Activated naive CD4-positive, alpha-beta T cell (primary cell): ENCODE data around the gene KLF9.
"Not testable (repeated sequence)": the region's sequence is repeated elsewhere in the genome, so short reads cannot be mapped to it uniquely, and the experiment has no call there.

Experiments used
- DNase-seq, 4 experiments: peaks; one replicate each; lab custom pipeline; 2025; lab: John Stamatoyannopoulos, UW

KLF9 gene

DNA sequence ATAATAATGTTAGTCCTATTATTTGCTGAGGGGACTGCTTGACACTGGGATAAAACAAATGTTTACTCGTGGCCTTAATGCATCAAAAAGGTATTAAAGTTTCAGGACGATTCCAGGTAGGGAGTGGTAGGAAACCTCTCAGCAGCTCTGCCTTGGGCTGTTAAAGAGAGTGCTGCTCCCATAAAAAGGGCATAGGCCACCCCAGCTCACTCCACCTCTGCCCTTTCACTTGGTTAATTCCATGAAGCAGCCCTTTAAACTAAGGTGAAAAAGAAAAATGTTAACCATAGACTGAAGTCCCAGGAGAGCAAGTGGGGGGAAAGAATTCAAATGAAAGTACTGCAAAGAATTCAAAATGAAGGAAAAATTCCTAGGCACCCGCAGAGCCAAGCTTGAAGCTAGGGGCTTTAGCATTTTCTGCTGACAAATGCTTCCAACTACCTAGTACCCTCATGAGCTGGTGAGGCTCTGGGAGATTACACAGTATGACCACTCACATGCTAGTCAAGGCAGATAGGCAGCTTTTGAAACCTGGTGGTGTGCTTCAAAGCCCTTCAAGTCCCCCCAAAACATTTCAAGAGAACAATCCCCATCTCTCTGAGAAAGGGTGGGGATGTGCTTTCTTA is 8.5 kb downstream of the KLF9 start:
- DNase-seq: no peak

DNA sequence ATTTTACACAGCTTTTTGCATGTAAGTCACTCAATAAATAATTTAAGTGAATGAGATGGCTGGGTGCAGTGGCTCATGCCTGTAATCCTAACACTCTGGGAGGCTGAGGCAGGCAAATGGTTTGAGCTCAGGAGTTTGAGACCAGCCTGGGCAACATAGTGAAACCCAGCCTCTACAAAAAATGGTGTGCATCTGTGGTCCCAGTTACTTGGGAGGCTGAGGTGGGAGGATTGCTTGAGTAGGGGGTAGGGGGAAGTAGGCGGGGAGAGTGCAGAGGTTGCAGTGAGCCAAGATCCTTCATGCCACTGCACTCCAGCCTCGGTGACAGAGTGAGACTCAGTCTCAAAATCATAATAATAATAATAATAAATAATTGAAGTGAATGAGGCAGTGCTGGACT is 10.2 kb downstream of the KLF9 start:
- DNase-seq: no peak

DNA sequence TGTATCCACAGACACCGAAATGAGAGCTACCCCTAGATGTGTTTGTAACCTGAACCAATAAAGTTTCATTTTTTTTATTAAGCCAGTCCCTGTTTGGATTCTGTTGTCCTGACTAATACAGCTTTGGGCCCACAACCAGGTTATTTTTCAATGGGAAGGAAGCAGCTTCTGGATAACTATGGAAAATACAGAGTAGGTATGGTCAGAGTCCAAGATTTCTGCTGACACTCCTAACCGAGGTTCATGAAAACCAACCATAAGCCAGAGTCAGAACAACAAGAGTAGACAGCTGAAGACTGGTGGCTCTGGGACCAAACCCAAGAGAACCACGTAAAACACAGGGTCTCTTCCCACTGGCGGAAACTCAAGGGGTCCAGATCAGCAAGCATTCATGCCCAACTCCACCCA is 10.8 kb downstream of the KLF9 start:
- no peak for DNase-seq

DNA sequence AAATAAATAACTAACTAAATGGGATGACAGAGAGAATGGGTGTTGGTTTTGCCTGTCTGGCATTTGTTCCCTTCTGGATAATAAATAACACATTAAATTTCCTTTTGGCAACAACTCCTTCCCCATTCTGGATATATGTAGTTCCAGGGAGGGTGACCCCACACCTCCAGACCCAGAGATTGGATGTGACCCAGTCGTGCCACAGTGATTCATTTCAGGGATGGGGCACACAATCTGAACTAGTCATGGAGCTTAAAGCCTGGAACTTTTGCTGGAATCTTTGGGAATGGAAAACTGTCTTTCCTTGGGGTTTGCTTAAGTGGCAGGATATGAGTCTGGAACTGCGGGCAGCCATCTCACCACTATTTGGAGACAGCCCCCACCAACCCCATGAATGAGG is 11.3 kb downstream of the KLF9 start:
- DNase-seq: no peak

DNA sequence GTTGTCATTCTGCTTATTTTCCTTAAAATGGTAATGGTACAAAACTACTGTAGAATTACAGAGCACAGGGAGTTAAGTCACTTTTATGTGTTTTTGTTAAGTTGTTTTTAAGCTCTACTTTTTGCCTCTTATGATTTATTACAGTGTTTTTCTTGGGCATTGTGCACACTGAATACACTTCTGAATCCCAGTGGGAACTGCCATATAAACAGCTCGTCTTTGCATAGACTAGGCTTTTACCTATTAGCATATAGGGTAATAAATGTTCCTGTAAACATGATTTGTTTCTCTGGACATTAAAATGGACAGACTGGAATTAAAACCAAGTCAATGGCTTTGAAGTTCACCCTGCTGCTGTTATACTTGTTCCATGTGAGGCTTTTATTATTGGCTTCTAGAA is 12.2 kb downstream of the KLF9 start:
- DNase-seq: no peak

DNA sequence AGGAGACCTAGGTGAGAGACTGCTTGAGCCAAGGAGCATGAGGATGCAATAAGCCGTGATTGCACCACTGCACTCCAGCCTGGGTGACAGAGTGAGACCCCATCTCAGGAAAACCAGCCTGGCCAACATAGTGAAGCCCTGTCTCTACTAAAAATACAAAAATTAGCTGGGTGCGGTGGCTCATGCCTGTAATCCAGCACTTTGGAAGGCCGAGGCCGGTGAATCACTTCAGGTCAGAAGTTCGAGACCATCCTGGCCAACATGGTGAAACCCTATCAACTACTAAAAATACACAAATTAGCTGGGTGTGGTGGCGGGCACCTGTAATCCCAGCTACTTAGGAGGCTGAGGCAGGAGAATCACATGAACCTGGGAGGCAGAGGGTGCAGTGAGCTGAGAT is 13.2 kb downstream of the KLF9 start:
- DNase-seq: not testable (repeated sequence)

DNA sequence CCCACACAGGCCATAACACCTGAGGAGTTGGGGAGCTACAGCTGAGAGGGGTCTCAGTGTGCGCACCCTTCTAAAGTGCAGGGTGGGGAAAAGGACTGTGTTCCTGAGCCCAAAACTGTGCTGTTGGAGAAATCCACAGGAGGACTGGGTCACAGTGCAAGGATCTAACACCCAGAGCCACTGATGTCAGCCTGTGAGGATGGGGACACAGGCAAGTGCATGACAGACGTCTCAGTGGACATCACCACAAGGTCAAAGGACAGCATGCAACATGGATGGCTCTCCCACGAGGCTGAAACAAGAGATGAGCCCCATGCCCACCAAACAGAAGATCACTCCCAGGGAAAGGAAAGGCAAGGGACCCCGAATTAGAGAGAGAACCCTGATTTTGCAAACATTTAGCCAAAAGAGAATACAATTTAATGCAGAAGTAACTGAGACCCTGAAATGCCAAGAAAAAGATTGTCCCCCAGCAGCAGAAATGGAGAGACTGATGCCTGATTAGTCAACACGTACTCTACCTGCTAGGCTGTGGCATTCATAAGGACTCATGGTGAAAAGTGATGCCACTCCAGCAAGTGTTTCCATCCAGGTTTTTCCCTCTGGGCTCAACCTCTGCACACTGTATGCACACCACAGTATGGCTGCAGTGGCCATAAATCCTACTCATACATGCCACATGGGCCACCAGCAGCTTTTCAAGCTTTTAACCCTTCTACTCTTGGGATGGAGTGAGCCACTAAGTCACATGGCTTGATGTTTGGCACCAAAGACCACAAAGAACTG is 14.2 kb downstream of the KLF9 start:
- DNase-seq: no peak

DNA sequence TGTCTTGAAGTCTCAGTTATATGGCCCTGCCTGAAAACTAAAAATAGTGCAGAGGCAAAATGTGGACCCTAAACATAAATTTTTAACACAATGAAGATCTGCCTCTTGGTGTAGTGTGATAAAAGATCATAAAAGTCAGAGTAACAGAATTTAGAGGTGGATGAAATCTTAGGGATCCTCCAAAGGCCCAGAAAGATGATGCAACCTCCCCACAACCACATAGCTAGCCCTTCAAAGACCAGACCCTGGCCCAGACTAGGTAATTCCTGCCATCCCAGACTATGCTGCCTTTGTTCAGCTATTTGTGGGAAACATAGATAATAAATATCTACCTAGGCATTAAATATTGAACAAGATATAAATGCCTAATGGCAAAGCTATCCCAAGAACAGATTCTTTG is 15.3 kb downstream of the KLF9 start:
- no peak for DNase-seq

DNA sequence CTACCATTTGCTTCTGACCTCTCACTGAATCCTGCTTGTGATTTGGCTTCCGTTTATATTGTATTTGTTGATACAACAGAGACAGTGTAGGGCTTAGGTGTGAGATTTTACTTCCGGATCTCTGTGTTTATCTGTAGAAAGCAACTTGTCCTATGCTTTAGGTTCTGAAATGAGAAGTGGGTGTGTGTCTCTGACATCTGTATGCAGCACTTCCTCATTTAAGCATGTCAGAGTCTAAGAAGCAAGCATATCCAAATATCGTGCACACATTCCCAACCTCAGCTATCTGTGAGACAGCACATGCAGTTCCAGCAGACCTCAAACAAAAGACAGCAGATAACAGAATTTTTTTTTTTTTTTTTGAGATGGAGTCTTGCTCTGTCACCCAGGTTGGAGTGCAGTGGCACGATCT is 16.3 kb downstream of the KLF9 start:
- no peak for DNase-seq

DNA sequence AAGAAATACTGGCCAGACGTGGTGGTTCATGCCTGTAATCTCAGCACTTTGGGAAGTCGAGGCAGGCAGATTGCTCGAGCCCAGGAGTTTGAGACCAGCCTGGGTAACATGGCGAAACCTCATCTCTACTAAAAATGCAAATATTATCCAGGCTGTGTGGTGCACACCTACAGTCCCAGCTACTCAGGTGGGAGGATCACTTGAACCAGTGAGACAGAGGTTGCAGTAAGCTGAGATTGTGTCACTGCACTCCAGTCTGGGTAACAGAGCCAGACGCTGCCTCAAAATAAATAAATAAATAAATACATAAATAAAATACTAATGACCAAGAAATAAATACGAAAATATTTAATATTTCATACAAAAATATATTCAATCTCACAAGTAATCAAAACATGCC is 18.8 kb downstream of the KLF9 start:
- DNase-seq: no peak

DNA sequence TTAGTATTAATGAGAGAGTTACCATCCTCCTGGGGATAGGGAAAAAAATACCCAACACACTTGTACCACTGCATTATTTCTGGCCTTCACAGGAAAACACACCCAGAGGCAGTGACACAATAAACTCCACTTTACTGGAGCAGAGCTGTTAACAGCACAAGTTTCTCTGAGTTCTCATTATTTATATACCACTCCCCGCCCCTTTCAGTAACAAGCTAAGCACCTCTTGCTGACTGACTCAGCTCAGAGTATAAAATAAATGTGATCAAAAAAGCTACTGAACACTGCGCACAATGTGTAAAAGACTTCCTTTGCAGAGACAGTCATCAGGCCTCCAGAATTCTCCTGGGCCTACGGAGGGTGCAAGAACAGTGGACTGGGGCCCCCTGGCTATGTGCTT is 21.6 kb downstream of the KLF9 start:
- DNase-seq: no peak

DNA sequence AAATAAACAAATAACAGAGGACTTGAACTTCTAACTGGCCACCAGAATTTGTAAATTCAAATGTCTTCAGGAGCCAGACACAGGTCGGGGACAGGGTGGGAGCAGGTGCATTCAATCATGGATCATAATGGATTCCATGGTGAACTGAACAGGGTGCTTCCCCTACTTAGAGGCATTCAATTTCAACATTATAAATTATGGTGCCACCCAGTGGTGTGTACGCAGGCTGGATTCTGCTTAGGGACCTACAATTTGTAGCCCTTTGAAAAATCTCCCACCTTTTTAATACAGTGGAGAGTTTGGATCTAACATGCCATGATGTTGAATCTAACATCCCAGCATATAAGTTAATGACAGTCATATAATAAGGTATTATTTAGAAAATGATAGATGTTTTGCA is 22.3 kb downstream of the KLF9 start:
- DNase-seq: no peak

DNA sequence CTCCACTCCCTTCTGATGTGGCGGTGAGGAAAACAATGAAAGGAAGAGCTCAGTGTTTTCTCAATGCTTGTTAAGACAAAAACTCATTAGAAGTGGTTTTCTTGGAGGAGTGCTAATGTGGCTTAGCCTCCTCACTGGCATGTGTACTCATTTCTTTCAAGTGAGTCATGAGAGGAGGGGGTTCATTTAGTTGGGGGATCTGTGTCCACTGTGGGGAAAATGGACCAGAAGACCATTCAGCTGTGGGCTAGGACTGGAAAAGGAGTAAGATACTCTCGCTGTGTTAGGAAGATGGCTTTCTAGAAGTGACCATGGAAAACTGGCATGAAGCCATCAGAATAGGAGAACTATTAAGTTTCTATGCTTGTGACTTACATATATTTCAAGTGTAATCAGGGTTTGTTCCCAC is 23.5 kb downstream of the KLF9 start:
- DNase-seq: no peak

DNA sequence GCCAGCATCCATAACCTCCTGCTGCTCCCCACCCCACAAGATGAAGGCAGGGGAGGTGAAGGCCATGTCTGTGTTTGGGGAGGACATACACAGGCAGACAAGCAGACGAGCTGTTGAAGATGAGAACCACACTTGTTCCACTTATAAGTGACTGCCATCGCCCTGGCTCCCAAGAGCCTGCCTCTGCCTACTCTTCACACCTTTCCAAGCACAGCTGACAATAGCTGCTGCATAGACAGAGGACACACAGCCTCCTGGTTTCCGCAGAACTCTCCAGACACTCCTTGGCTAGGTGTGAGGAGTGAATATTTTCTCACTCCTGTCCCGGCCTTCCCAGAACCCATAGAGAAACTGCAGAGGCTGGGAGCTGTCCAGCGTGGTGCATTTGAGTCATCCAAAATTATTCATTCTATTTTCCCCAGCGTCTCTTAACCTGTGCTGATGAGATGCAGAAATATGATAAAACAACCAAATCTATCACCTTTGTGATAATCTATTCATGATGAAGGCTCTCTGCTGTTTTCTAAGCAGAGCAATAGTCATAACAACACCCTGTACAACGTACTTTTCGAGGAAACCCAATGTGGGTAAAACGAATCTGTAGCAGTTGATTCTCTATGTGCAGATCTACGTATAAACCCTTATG is 24.7 kb downstream of the KLF9 start:
- DNase-seq: no peak

DNA sequence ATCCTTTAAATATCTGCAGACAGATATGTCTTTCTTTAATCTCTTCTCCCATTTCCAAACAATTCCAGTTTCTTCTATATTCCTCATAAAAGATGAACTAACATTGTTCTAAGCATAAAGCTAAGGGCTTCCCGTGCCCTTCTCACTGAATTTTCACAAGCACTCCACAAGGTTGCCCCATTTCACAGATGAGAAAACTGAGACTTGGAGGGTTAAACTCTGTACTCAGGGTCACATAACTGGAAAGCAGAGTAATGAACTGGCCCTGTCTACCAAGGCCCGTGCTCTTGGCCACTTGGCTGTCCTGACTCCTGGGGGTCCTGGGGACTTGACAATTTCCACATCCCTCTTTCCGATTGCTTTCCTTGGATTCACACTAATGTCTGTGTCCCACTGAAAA is 25.3 kb downstream of the KLF9 start:
- no peak for DNase-seq

DNA sequence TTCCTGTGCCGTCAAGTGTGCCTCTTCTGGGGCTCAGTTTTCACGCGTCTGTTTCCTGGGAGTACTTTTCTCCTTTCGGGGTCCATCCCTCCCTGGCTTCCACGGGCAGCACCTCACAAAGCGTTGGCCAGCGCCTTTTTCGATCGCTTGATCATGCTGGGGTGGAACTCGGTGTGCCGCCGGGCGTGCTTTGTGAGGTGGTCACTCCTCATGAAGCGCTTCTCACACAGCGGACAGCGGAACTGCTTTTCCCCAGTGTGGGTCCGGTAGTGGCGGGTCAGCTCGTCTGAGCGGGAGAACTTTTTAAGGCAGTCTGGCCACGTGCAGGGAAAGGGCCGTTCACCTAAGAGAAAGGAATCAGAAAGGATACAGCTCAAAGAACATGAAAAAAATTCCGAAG is 26.8 kb downstream of the KLF9 start:
- DNase-seq: no peak

DNA sequence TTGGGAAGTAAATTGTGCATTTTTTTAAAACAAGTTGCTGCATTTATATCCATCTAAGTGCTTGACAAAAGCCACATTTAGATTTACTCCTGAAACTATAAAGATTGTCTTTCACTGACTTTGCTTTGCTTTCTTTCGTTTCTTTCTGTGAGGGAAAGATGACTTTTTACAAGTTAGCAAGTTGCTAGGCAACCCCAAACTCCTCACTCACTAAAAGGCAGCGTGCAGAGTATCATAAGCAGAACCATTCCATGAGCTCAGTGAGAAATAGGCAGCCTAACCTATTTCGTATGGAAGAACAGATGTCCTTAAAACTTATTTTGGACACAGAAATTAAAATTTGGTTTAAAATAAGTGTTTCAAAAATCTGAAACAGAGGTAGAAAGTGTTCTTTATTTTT is 29.0 kb downstream of the KLF9 start:
- no peak for DNase-seq

DNA sequence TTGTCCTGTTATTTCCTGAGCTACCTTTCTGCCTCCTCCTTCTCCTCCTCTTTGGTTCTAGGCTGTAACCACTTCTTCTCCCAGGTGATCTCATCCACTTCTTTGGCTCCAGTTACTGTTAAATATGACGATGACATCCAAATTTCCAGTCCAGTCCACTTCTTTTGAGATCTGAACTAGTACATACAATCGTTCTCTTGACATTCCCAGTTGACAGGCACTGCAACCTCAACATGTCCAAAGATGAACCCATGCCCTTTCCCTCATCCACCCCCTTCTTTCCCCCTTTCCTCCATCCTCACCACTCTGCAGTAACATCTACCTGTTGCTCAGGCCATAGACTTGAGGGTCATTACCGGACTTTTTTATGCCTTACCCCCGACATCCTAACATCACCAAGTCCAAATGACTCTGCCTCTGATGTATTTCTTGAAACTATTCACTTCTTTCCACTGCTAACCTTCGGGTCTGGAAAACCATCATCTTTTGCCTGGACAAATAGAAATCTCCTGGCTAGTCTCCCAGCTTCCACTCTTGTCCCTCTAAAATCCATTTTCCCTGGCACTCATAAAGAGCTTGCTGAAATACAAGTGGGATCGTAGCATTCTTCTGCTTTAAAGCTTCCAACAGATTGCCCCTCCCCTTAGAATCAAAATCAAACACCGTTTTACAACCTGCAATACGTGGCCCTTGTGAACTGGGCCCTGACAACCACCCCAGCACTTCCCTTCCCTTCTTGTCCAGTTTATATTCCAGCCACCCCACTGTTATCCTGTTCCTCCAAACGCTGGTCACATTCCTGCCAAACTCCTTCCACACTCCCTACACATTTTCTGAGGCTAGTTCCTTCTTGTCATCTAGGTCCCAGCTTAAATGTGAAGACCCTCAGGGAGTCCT is 31.5 kb downstream of the KLF9 start:
- no peak for DNase-seq

DNA sequence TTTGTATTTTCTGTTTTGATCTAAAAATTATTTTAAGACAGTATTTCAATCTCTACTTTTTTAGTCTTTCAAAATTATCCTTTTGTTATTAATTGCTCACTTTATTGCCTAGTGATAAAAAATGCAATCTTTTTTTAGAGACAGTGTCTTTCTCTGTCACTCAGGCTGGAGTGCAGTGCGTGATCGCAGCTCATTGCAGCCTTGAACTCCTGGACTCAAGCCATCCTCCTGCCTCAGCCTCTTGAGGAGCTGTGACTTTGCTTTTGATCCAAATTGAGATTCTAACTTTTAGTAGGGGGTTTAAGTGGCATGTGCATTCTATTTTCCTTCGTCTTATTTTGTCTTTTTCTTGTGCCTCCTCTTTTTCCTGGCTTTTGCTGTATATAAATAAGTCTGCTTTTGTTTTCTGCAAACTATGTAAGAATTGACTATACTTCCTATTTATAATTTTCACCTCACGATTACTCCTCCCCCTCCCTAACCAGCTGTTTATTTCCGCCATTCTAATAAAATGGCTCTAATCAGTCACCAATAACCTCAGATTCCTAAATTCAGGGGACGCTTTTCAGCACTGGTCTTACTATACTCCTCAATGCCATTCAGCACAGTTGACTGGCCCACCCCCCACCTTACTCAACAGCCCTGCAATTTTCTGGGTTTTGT is 32.3 kb downstream of the KLF9 start:
- no peak for DNase-seq

DNA sequence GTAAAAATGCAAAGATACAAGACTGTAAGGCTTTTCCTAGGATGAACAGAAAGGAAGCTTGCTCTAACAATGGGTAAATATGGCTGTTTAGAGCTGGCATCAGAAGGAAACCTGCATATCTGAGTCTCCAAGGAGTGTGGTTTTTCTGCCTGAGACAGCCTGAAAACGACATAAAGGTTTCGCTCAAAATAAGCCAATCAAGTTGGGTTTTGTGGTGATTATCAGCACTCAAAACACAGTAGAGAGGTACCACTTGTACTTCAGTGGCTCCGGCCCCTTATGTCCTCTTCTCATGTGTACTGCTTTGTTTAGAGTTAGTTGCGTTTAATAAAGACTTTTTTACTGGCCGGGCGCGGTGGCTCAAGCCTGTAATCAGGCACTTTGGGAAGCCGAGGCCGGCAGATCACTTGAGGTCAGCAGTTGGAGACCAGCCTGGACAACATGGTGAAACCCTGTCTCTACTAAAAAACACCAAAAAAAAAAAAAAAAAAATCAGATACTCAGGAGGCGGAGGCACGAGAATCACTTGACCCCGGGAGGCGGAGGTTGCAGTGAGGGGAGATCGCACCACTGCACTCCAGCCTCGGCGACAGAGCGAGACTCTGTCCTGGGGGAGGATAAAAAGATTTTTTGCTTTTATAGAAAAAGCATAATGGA is 39.4 kb downstream of the KLF9 start:
- no peak for DNase-seq

DNA sequence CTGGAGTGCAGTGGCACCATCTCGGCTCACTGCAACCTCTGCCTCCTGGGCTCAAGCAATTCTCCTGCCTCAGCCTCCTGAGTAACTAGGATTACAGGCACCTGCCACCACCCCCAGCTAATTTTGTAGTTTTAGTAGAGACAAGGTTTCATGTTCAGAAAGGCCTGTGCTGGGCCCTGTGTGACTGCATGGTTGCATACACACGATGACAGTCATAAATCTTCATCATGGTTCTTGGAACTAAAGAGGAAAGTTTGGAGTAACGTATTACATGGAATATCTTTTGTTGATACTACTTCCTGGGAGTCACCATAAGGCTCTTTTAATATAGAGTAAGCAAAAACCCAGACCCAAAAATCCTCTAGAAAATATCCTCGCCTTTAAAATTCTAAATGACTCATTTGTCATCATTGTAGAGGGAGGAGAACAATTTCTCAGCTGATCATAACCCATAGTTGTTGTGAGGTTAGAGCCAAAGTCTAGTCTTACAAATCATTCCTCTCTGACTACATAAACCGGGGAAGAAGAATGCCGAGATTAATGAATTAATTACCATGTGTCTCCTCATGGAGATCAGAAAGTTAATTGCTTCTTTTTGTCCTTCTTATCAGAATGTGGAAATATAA is 47.0 kb downstream of the KLF9 start:
- DNase-seq: no peak
